Spleen (tissue), 11 donors: Measurements from ENCODE around the gene FUCA1. TPM values are rescaled to one million over a fixed set of nuclear protein-coding genes. Genes with fewer than 3 reads are reported as not detected.
A peak's percentile ranks its signal among the peaks of the same experiment; 100 is the strongest.

ENCODE experiments used
- DNase-seq: peaks from one replicate; pipeline ENCODE4 v3.0.0-alpha.2; 2020
- H3K27ac ChIP-seq, 8 donors: fragments of 200-600 bp; sonication (generic) in 7 of 8; 1 replicate in 4 of 8; 2 replicates in 4 of 8; pipeline versions ENCODE4 v1.5.0 to v1.8.0; 2016 to 2021; ENCODE audit warnings: inconsistent platforms in 4 of 8, mild to moderate bottlenecking in 4 of 8, moderate library complexity in 1 of 8
- H3K27me3 ChIP-seq, 7 donors: fragments of 200-600 bp; sonication (generic) in 6 of 7; replicated peaks in 1 of 7; 1 replicate in 4 of 7; 2 replicates in 3 of 7; pipeline versions ENCODE4 v1.5.0 to v1.8.0; 2016 to 2021; ENCODE audit warnings: inconsistent platforms in 3 of 7, mild to moderate bottlenecking in 1 of 7
- H3K36me3 ChIP-seq, 6 donors: fragments of 200-600 bp; sonication (generic) in 5 of 6; 1 replicate in 4 of 6; 2 replicates in 2 of 6; pipeline versions ENCODE4 v1.5.0 to v1.8.0; 2016 to 2021; ENCODE audit warnings: inconsistent platforms in 2 of 6
- H3K4me1 ChIP-seq, 6 donors: fragments of 200-600 bp; sonication (generic) in 5 of 6; 1 replicate in 3 of 6; 2 replicates in 3 of 6; pipeline versions ENCODE4 v1.5.0 to v1.8.0; 2016 to 2021; ENCODE audit warnings: inconsistent platforms in 3 of 6
- H3K4me3 ChIP-seq, 8 donors: fragments of 200-600 bp; sonication (generic) in 7 of 8; 1 replicate in 4 of 8; 2 replicates in 4 of 8; pipeline versions ENCODE4 v1.5.0 to v1.8.0; 2016 to 2021; ENCODE audit warnings: inconsistent platforms in 4 of 8, mild to moderate bottlenecking in 4 of 8, moderate library complexity in 2 of 8
- H3K9me3 ChIP-seq, 8 donors: fragments of 200-600 bp; sonication (generic) in 7 of 8; 1 replicate in 4 of 8; 2 replicates in 4 of 8; pipeline versions ENCODE4 v1.5.0 to v1.8.0; 2016 to 2021; ENCODE audit warnings: inconsistent platforms in 4 of 8
- CTCF ChIP-seq, 11 experiments: fragments of 200-600 bp in 7 of 11; fragments of 450-650 bp in 4 of 11; sonication (generic) in 4 of 11; IDR thresholded peaks in 8 of 11; conservative IDR thresholded peaks in 3 of 11; 1 replicate in 7 of 11; 2 replicates in 4 of 11; pipeline versions ENCODE4 v1.4.0 to v1.8.0; 2016 to 2021; ENCODE audit warnings: antibody characterized with exemption in 11 of 11, inconsistent platforms in 4 of 11, mild to moderate bottlenecking in 1 of 11
- POLR2A ChIP-seq, 3 donors: fragments of 450-650 bp; IDR thresholded peaks; one replicate each; pipeline ENCODE4 v1.5.1; 2017; ENCODE audit warnings: antibody characterized with exemption in 3 of 3, mild to moderate bottlenecking in 1 of 3
- POLR2AphosphoS5 ChIP-seq, 3 donors: sonication (generic); formaldehyde crosslinking; IDR thresholded peaks; one replicate each; pipeline ENCODE4 v1.5.1; 2017; ENCODE audit warnings: antibody characterized with exemption in 3 of 3
- WGBS, 5 donors: extraction: QIAGEN DNeasy Blood & Tissue Kit in 3 of 5; methylation state at CpG; one replicate each; pipeline versions ENCODE4 v1.1.5 to v1.1.7; 2013 to 2018; 5-methylcytosine and 5-hydroxymethylcytosine counted together
- intact Hi-C: fragments of 100-400 bp; cut with DNase I; formaldehyde crosslinking; loops from one replicate; pipeline ENCODE4 v1.15.0; 2023; ENCODE audit warnings: low total_unique reads
- polyA plus RNA-seq, 3 donors: library from polyadenylated mRNA; stranded (reverse); fragments of 200-250 nt; gene quantifications; one replicate each; pipeline ENCODE4 v1.2.1, GENCODE V29; 2013
- total RNA-seq, 7 donors: library from RNA; depleted of rRNA in 3 of 7; stranded (reverse); fragments of >200 nt in 3 of 7; fragmentation: NEBNext Ultra II Directional in 4 of 7; extraction: Animal tissue kit (Norgen Biotek cat#: 25700) in 4 of 7; gene quantifications; one replicate each; pipeline versions ENCODE4 v1.1.0 to v1.2.1, GENCODE V29; 2016 to 2021
- donor health status: healthy with polysubstance abuse.
- donor health status: DM: no; HTN: no; CAD: no; lungs with moderate emphysema.
- donor health status: DM: no; HTN: no; CAD: no.
- donor health status: Bipolar disorder and iron deficiency.
- donor health status: healthy.
- donor health status: DM: no; HTN: no; CAD: no.
- donor health status: DM: yes; HTN: yes; CAD: no.

FUCA1 gene
- total and polyA plus RNA-seq, 10 donors: 36.3 to 106 (median 66.2) TPM

GRCh38 chr1:23809751-23810171, 58.3 kb downstream of the FUCA1 start:
- Histone ChIP-seq H3K27ac (peak overlapping the region; percentile 0 to 77 (median 56)), H3K9me3 (no peaks in the 10 kb centered on the region), H3K27me3 (no peaks in the 10 kb centered on the region), H3K4me3 (no peak overlapping the region), H3K4me1 (peaks cover 0 to 42% (median 26%) of the 10 kb centered on the region in 6 donors), H3K36me3 (peaks cover 0 to 79% (median 32%) of the 10 kb centered on the region in 6 donors)
- TF ChIP-seq POLR2A (IDR thresholded peaks at IDR 0.05) (no peak), POLR2AphosphoS5 (IDR thresholded peaks at IDR 0.05) (peak; percentile 46 to 72 (median 63)), CTCF (IDR thresholded peaks at IDR 0.05 in 8 of 11, conservative IDR thresholded peaks at IDR 0.05 in 3 of 11) (peak; percentile 81 to 96 (median 88))
- 10 to 19% (median 16%) methylated on average over 6 of the region's 6 CpGs for WGBS, 5 donors
- peak; percentile 93 for DNase-seq
- intact Hi-C loops: loop anchor here (5.0 kb wide), 1 partner anchor 108 kb away; no protein-coding TSS in a partner anchor

- peak overlapping the region in 3 of 8 donors; percentile 26 to 37 (median 36) for H3K27ac ChIP-seq
- no peak overlapping the region for H3K4me3 ChIP-seq
- peaks cover 0 to 48% (median 26%) of the 10 kb centered on the region in 6 donors for H3K4me1 ChIP-seq
- H3K9me3 ChIP-seq: no peaks in the 10 kb centered on the region
- no peaks in the 10 kb centered on the region for H3K27me3 ChIP-seq
- peaks cover 0 to 78% (median 21%) of the 10 kb centered on the region in 6 donors for H3K36me3 ChIP-seq
- intact Hi-C loops: no loop called here
- 33 to 54% (median 41%) methylated on average over 3 of the region's 3 CpGs for WGBS, 5 donors
- no peak for DNase-seq
- TF ChIP-seq POLR2AphosphoS5 (IDR thresholded peaks at IDR 0.05) (no peak), CTCF (IDR thresholded peaks at IDR 0.05 in 8 of 11, conservative IDR thresholded peaks at IDR 0.05 in 3 of 11) (no peak), POLR2A (IDR thresholded peaks at IDR 0.05) (no peak)
These were observed 60.6 kb downstream of the FUCA1 start for GRCh38 chr1:23807453-23807852.

- TF ChIP-seq POLR2AphosphoS5 (IDR thresholded peaks at IDR 0.05) (no peak), CTCF (IDR thresholded peaks at IDR 0.05 in 8 of 11, conservative IDR thresholded peaks at IDR 0.05 in 3 of 11) (no peak), POLR2A (IDR thresholded peaks at IDR 0.05) (no peak)
- Histone ChIP-seq H3K4me3 (no peak overlapping the region), H3K36me3 (peaks cover 0 to 67% (median 16%) of the 10 kb centered on the region in 6 donors), H3K27me3 (no peaks in the 10 kb centered on the region), H3K27ac (no peak overlapping the region), H3K9me3 (no peaks in the 10 kb centered on the region), H3K4me1 (peaks cover 4 to 57% (median 32%) of the 10 kb centered on the region in 6 donors)
- intact Hi-C loops: no loop called here
- 73 to 84% (median 83%) methylated on average over 6 of the region's 6 CpGs for WGBS, 5 donors
- peak; percentile 57 for DNase-seq
These were observed 61.8 kb downstream of the FUCA1 start for GRCh38 chr1:23806280-23806679.

GRCh38 chr1:23805025-23805424, 63.1 kb downstream of the FUCA1 start:
- no peak for TF ChIP-seq CTCF (IDR thresholded peaks at IDR 0.05 in 8 of 11, conservative IDR thresholded peaks at IDR 0.05 in 3 of 11)
- TF ChIP-seq POLR2A (IDR thresholded peaks at IDR 0.05): no peak
- TF ChIP-seq POLR2AphosphoS5 (IDR thresholded peaks at IDR 0.05): no peak
- Histone ChIP-seq H3K4me3 (no peak overlapping the region), H3K36me3 (peaks cover 0 to 60% (median 16%) of the 10 kb centered on the region in 6 donors), H3K9me3 (no peaks in the 10 kb centered on the region), H3K27ac (no peak overlapping the region), H3K4me1 (peaks cover 5 to 52% (median 26%) of the 10 kb centered on the region in 6 donors), H3K27me3 (no peaks in the 10 kb centered on the region)
- WGBS, 5 donors: 94 to 100% (median 97%) methylated on average over 2 of the region's 2 CpGs
- intact Hi-C loops: no loop called here
- peak; percentile 46 for DNase-seq
